Activated CD4-positive, alpha-beta T cell treated with anti-CD3 and anti-CD28 coated beads for 36 hours (primary cell): Measurements from ENCODE around the gene WDFY3. TPM values are rescaled to one million over a fixed set of nuclear protein-coding genes. Genes with fewer than 3 reads are reported as not detected.

ENCODE experiments used
- ATAC-seq: fragments of 200-7000 bp; cut with Tn5 transposase; one replicate; pipeline ENCODE4 v1.10.0; 2021; ENCODE audit warnings: mild to moderate bottlenecking, moderate library complexity
- CTCF ChIA-PET: fragments of 350-600 bp; sonication (Branson Sonifier 250); formaldehyde crosslinking; loops from one replicate; lab custom pipeline; 2021; ENCODE audit warnings: antibody characterized with exemption; lab: Charles Lee
- POLR2A ChIA-PET: fragments of 350-600 bp; sonication (Branson Sonifier 250); formaldehyde crosslinking; loops from one replicate; lab custom pipeline; 2021; ENCODE audit warnings: antibody characterized with exemption, inconsistent platforms; lab: Charles Lee
- DNase-seq: peaks from one replicate; pipeline ENCODE4 v3.0.0-alpha.2; 2020
- H3K27ac Mint-ChIP-seq: one replicate; pipeline ENCODE4 v1.8.0; 2021; ENCODE audit warnings: mixed read lengths
- H3K27me3 Mint-ChIP-seq: one replicate; pipeline ENCODE4 v1.8.0; 2021; ENCODE audit warnings: mixed read lengths
- H3K36me3 Mint-ChIP-seq: one replicate; pipeline ENCODE4 v1.8.0; 2021; ENCODE audit warnings: low read depth, mixed read lengths
- H3K4me1 Mint-ChIP-seq: one replicate; pipeline ENCODE4 v1.8.0; 2021; ENCODE audit warnings: mixed read lengths
- H3K4me3 Mint-ChIP-seq: one replicate; pipeline ENCODE4 v1.8.0; 2021; ENCODE audit warnings: mild to moderate bottlenecking, moderate library complexity, mixed read lengths
- H3K9me3 Mint-ChIP-seq: one replicate; pipeline ENCODE4 v1.8.0; 2021; ENCODE audit warnings: low read depth, mixed read lengths
- intact Hi-C, 2 experiments: fragments of 100-400 bp; cut with DNase I in 1 of 2; cut with micrococcal nuclease in 1 of 2; formaldehyde crosslinking; loops; one replicate each; pipeline versions ENCODE4 v1.14.2 to v1.15.1; 2022 to 2024; cut with DNase I, micrococcal nuclease
- total RNA-seq, 2 experiments: library from RNA; stranded (reverse); gene quantifications; one replicate each; pipeline ENCODE4 v1.2.3, GENCODE V29; 2021

WDFY3 gene, protein sequence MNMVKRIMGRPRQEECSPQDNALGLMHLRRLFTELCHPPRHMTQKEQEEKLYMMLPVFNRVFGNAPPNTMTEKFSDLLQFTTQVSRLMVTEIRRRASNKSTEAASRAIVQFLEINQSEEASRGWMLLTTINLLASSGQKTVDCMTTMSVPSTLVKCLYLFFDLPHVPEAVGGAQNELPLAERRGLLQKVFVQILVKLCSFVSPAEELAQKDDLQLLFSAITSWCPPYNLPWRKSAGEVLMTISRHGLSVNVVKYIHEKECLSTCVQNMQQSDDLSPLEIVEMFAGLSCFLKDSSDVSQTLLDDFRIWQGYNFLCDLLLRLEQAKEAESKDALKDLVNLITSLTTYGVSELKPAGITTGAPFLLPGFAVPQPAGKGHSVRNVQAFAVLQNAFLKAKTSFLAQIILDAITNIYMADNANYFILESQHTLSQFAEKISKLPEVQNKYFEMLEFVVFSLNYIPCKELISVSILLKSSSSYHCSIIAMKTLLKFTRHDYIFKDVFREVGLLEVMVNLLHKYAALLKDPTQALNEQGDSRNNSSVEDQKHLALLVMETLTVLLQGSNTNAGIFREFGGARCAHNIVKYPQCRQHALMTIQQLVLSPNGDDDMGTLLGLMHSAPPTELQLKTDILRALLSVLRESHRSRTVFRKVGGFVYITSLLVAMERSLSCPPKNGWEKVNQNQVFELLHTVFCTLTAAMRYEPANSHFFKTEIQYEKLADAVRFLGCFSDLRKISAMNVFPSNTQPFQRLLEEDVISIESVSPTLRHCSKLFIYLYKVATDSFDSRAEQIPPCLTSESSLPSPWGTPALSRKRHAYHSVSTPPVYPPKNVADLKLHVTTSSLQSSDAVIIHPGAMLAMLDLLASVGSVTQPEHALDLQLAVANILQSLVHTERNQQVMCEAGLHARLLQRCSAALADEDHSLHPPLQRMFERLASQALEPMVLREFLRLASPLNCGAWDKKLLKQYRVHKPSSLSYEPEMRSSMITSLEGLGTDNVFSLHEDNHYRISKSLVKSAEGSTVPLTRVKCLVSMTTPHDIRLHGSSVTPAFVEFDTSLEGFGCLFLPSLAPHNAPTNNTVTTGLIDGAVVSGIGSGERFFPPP (N-terminal part only)
- total RNA-seq = 1 to 10 TPM; 1.8 to 2.3 TPM

DNA sequence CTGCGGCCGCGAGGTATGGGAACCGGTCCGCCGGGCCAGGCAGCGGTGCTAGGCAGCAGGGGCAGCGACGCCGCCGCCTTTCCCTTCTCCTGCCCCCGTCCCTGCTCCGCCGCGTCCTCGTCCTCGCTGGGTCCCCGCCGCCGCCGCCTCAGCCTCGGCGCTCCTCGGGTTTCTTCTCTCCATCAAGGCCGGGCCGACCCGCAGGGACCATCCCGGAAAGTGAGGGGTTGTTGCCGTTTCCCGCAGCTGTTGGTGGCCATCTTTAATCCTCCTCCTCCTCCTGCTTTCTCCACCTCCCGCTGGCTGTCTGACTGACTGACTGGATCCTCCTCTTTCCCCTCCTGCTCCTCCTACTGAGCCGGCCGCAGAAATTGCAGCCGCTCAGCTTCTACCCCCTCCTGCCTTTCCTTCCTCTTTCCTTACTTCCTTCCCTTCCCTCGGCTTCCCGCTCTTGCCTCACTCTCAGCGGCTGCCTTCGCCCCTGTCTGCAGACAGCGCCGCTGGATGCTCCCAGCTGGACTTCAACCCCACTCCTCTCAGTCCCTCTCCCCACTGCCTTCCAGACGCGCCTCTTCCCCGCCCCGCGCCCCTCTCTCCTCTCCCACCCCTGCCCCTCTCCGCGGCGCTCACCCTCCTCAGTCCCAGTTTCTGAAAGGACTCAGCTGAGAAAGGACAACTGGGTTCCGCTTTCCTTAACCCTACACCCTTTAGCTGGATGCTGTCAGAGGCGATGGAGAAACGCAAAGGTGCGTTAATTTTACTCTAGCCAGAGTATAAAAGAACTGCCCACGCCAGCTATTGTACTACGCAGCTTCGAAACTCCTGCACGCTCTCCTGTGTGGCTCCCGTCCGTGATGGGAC lies at the start of gene WDFY3:
WDFY3 (minus strand) TSS at position 309 of the 861 bp plus-strand sequence. CDS start 106,099 bp downstream, outside the sequence.
- ATAC-seq = peak; percentile 84
- ChIA-PET CTCF (interaction anchor here (0.7 kb wide), 1 partner anchor 31 kb away, joined by 3 read pairs; no protein-coding TSS in a partner anchor), POLR2A (no interaction called here)
- intact Hi-C loops = no loop called here
- Mint-ChIP-seq H3K36me3 (no peaks in the 10 kb centered on the region), H3K27ac (no peak within 1 kb of the TSS), H3K4me1 (peaks cover 11% of the 10 kb centered on the region), H3K27me3 (peaks cover 34% of the 10 kb centered on the region), H3K9me3 (no peaks in the 10 kb centered on the region), H3K4me3 (peak within 1 kb of the TSS; percentile 76)
- DNase-seq = peak; percentile 54

DNA sequence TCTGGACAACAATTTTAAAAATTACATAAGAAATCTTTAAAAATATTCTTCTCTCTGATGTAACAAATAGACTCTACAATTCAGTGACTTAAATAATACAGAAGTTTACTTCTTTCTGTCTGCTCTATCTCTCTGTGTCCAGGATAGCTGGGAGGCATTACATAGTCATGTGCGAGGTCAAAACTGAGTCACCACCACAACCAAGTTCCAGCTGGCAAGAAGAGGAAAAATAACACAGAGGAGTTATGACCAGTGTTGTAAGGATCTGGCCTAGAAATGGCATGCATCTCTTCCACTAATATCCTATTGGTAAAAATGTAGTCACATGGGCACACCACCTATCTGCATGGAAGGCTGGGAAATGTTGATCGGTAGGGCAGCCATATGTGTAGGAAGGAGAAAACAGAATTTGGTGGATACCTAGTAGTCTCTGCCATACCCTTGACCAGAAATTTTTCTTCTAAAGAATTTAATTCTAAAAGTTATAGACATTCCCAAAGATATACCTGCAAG lies 39.4 kb upstream of the WDFY3 start:
- H3K4me3 Mint-ChIP-seq = no peak overlapping the region
- ChIA-PET POLR2A (no interaction called here), CTCF (no interaction called here)
- H3K36me3 Mint-ChIP-seq = no peaks in the 10 kb centered on the region
- H3K9me3 Mint-ChIP-seq = no peaks in the 10 kb centered on the region
- H3K27ac Mint-ChIP-seq = no peak overlapping the region
- intact Hi-C loops = no loop called here
- no peak for DNase-seq
- ATAC-seq = no peak
- no peaks in the 10 kb centered on the region for H3K4me1 Mint-ChIP-seq
- H3K27me3 Mint-ChIP-seq = no peaks in the 10 kb centered on the region

DNA sequence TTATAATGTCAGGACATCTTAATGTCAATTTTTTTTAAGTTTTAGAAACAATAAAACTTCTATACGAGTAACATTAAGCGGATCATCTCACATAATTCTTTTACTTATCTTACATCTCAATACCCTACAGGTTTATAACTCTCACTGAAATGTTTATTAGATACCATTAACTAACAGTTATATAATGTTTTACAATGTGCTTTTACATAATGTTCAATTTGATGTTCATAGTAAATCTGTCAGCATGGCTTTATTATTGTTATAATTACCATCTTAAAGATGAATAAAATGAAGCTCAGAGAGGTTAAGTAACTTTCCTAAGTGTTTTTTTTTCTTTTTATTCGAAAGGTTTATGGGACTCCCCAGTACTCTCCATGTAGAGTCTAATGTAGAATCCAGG lies 33.9 kb upstream of the WDFY3 start:
- H3K27me3 Mint-ChIP-seq = no peaks in the 10 kb centered on the region
- no peak overlapping the region for H3K27ac Mint-ChIP-seq
- CTCF ChIA-PET = no interaction called here

DNA sequence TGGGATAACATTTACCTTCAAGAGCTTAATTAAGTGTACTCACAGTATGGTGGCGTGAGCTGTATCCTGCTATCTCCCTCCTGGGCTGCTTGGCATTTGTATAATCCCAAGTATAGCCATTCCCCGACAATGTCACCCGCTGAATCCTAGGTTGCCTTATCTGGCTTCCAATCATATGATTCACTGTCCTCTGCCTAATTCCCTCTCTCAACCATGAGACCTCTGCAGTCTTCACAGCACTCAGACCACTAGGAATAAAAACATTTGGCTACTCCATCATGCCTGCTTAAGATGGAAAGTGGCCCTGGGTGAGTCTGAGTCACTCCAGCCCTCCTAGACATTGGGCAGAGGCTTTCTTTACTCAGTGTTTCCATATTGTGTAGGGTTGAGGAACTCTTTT lies 28.9 kb upstream of the WDFY3 start:
- DNase-seq = no peak
- no peaks in the 10 kb centered on the region for H3K4me1 Mint-ChIP-seq
- intact Hi-C loops = no loop called here
- CTCF ChIA-PET = no interaction called here
- ATAC-seq = no peak
- POLR2A ChIA-PET = no interaction called here
- H3K27ac Mint-ChIP-seq = no peak overlapping the region
- H3K4me3 Mint-ChIP-seq = no peak overlapping the region
- H3K36me3 Mint-ChIP-seq = no peaks in the 10 kb centered on the region
- H3K27me3 Mint-ChIP-seq = no peaks in the 10 kb centered on the region
- no peaks in the 10 kb centered on the region for H3K9me3 Mint-ChIP-seq

More for the DNA sequence above, 33.9 kb upstream of the WDFY3 start:
- no peak for DNase-seq
- Mint-ChIP-seq H3K4me1 (no peaks in the 10 kb centered on the region), H3K4me3 (no peak overlapping the region), H3K9me3 (no peaks in the 10 kb centered on the region), H3K36me3 (no peaks in the 10 kb centered on the region)
- intact Hi-C loops = no loop called here
- POLR2A ChIA-PET = no interaction called here
- no peak for ATAC-seq

DNA sequence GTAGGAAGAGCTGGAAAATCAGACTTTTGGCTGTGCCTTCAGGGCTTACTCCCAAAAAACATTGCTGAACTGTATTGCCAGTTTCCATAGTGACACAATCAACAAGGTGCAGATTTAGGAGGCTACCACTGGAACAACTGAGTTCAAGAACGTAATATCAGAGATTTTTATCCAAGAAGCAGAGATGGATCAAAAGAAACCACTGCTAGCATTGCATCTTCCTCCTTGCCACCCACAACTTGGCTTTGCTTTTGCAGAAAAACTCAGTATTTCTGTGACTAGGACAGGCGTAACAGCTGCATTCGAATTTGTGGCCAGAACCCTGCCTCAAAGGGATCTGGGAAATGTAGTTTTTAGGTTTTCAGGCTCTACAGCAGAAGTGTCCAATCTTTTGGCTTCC lies 27.8 kb upstream of the WDFY3 start:
- H3K4me3 Mint-ChIP-seq = no peak overlapping the region
- DNase-seq (no peak), ATAC-seq (no peak)
- H3K27ac Mint-ChIP-seq = no peak overlapping the region
- no peaks in the 10 kb centered on the region for H3K36me3 Mint-ChIP-seq
- POLR2A ChIA-PET = no interaction called here
- H3K27me3 Mint-ChIP-seq = no peaks in the 10 kb centered on the region
- H3K9me3 Mint-ChIP-seq = no peaks in the 10 kb centered on the region
- no peaks in the 10 kb centered on the region for H3K4me1 Mint-ChIP-seq
- CTCF ChIA-PET = no interaction called here
- intact Hi-C loops = no loop called here

DNA sequence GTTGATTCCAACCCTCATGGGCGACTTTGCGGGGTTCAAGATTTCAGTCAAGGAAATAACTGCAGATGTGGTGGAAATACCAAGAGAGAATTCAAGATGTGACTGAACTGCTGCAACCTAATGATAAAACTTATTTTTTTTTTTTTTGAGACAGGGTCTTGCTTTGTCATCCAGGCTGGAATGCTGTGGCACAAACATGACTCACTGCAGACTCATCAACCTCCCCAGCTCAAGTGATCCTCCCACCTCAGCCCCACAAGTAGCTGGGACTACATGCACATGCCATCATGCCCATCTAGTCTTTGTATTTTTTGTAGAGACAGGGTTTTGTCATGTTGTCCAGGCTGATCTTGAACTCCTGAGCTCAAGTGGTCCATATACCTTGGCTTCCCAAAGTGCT lies 19.5 kb upstream of the WDFY3 start:
- CTCF ChIA-PET = no interaction called here
- ATAC-seq = no peak
- H3K4me3 Mint-ChIP-seq = no peak overlapping the region
- H3K9me3 Mint-ChIP-seq = no peaks in the 10 kb centered on the region
- peaks cover 10% of the 10 kb centered on the region for H3K27me3 Mint-ChIP-seq
- no peak overlapping the region for H3K27ac Mint-ChIP-seq
- H3K4me1 Mint-ChIP-seq = no peaks in the 10 kb centered on the region
- intact Hi-C loops = no loop called here
- POLR2A ChIA-PET = no interaction called here
- DNase-seq = no peak
- no peaks in the 10 kb centered on the region for H3K36me3 Mint-ChIP-seq

DNA sequence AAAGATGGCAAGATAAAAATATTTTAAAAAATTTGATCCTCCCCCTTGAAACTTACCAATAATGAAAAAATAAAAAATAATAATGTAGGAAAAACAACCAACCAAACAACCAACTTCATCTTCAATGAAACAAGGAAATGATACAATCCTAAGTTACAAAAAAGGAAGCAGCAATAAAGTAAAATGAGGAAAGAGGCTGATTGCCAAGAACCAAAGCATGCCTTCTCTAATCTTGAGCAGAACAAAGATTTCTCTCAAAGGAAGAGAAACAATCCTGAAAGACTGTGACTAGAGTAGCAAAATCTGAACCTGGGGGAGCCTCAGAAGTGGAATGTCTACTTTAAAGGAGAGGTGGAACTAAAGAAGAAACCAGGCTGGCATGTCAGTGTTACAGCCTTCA lies 10.9 kb upstream of the WDFY3 start:
- CTCF ChIA-PET = no interaction called here
- intact Hi-C loops = loop anchor here in 1 of 2 experiments (10.0 kb wide), 1 partner anchor 1333 kb away; no protein-coding TSS in a partner anchor
- no peaks in the 10 kb centered on the region for H3K4me1 Mint-ChIP-seq
- ATAC-seq (no peak), DNase-seq (no peak)
- H3K4me3 Mint-ChIP-seq = no peak overlapping the region
- peaks cover 17% of the 10 kb centered on the region for H3K27me3 Mint-ChIP-seq
- no peak overlapping the region for H3K27ac Mint-ChIP-seq
- no peaks in the 10 kb centered on the region for H3K9me3 Mint-ChIP-seq
- H3K36me3 Mint-ChIP-seq = no peaks in the 10 kb centered on the region
- POLR2A ChIA-PET = no interaction called here

DNA sequence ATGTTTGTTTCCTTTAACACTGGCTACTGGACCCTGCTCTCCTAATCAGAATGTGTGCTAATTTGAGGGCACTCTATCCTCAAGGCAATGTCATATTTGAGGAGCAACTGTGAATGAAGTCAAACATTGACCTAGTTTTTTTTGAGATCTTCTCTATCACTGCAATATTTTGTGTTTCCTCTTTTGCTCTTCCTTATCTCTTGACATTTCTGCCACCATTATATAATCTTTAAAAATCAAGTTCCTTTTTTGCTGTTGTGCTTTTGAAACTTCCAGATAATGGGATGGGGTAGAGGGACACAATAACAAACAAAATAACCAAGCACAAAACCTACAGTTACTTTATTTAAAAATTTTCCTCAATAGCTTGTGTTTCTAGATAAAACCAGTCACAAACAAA lies 7.4 kb upstream of the WDFY3 start:
- Mint-ChIP-seq H3K9me3 (no peaks in the 10 kb centered on the region), H3K36me3 (no peaks in the 10 kb centered on the region), H3K27me3 (peaks cover 25% of the 10 kb centered on the region), H3K4me3 (no peak overlapping the region), H3K27ac (no peak overlapping the region), H3K4me1 (no peaks in the 10 kb centered on the region)
- DNase-seq (no peak), ATAC-seq (no peak)
- POLR2A ChIA-PET = no interaction called here
- CTCF ChIA-PET = no interaction called here
- intact Hi-C loops = loop anchor here in 1 of 2 experiments (10.0 kb wide), 1 partner anchor 1329 kb away; no protein-coding TSS in a partner anchor

DNA sequence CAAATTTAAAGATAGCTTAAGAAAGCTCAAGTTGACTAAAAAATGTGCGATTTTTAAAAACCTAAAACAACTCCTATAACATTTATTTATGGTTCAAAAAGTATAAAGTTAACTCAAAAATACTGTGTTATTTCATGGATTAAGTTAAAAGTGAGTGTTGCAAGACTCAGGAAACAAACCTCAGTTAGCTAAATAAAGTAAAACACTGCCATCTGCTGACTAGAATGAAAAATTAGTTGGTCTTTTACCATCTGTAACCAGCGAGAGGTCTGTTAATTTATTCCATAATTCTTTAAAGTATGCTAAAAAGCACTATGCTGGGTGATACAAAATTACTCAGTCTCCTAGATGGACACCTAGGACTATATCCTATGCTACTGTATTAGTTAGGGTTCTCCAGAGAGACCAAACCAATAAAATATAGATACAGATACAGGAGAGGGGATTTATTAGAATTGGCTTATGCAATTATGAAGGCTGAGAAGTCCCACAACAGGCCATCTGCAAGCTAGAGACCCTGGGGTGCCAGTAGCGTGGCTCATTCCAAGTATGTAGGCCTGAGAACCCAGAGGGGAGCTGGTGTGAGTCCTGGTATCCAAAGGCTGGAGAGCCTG lies 4.9 kb upstream of the WDFY3 start:
- Mint-ChIP-seq H3K36me3 (no peaks in the 10 kb centered on the region), H3K9me3 (no peaks in the 10 kb centered on the region), H3K4me1 (peaks cover 8% of the 10 kb centered on the region), H3K4me3 (no peak overlapping the region), H3K27ac (no peak overlapping the region), H3K27me3 (peaks cover 41% of the 10 kb centered on the region)
- ChIA-PET CTCF (interaction anchor here (0.7 to 2.4 kb wide), 11 partner anchors 12 to 1326 kb away, joined by 3 to 21 read pairs (median 4); no protein-coding TSS in a partner anchor), POLR2A (no interaction called here)
- intact Hi-C loops = loop anchor here (1.0 to 10.0 kb wide), 4 partner anchors 221 to 1327 kb away; no protein-coding TSS in a partner anchor
- DNase-seq (no peak), ATAC-seq (no peak)

DNA sequence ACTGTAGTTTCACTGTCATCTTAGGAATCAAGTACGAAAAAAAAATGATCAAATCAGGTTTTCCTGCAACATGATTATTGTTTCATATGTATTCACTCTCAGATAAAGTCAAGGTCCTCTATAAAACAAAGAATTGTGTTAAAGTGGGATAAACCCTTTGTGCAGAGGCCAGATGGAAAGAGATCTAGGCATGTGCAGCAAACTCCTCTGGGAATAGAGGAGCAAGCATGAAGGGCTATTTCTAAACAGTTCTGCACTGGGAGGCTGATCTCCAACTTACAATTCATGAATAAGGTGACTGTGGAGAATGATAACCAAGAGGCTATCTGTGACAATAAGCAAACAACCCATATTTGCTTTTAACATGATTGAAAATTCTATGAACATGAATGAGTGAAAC lies 2.4 kb upstream of the WDFY3 start:
- H3K27me3 Mint-ChIP-seq = peaks cover 37% of the 10 kb centered on the region
- peaks cover 11% of the 10 kb centered on the region for H3K4me1 Mint-ChIP-seq
- H3K4me3 Mint-ChIP-seq = no peak overlapping the region
- ChIA-PET POLR2A (no interaction called here), CTCF (no interaction called here)
- ATAC-seq (no peak), DNase-seq (no peak)
- H3K9me3 Mint-ChIP-seq = no peaks in the 10 kb centered on the region
- H3K27ac Mint-ChIP-seq = no peak overlapping the region
- intact Hi-C loops = no loop called here
- H3K36me3 Mint-ChIP-seq = no peaks in the 10 kb centered on the region
